HL-60 (cell line): Measurements from ENCODE around the gene USP48.

Experiments
- DNase-seq, 2 experiments: peaks; one replicate each; pipeline ENCODE4 v3.0.0-alpha.2; 2010 to 2020; ENCODE audit warnings: low read depth in 1 of 2, low spot score in 1 of 2
- H3K27ac ChIP-seq: fragments of 250-450 bp; sonication (Bioruptor Pico); replicated peaks from 2 replicates; pipeline ENCODE4 v1.5.1; 2020; ENCODE audit warnings: mild to moderate bottlenecking, moderate library complexity
- H3K27me3 ChIP-seq: fragments of 250-450 bp; sonication (Bioruptor Pico); 2 replicates; pipeline ENCODE4 v1.5.1; 2021; ENCODE audit warnings: mild to moderate bottlenecking, moderate library complexity; ENCODE audit not compliant: insufficient read depth, poor library complexity, severe bottlenecking
- H3K4me3 ChIP-seq: replicated peaks from 2 replicates; pipeline ENCODE4 v1.5.1; 2011; ENCODE audit warnings: mild to moderate bottlenecking, control low read depth, low read length; ENCODE audit not compliant: insufficient read depth
- GABPA ChIP-seq: IDR thresholded peaks from 2 replicates; pipeline ENCODE4 v1.6.1; 2012; ENCODE audit warnings: low read depth
- POLR2AphosphoS5 ChIP-seq: IDR thresholded peaks from 2 replicates; pipeline ENCODE4 v1.6.1; 2012; ENCODE audit warnings: low read depth
- REST ChIP-seq: IDR thresholded peaks from 2 replicates; pipeline ENCODE4 v1.6.1; 2012; ENCODE audit warnings: low read depth; ENCODE audit not compliant: insufficient replicate concordance
- SPI1 ChIP-seq: IDR thresholded peaks from 2 replicates; pipeline ENCODE4 v1.6.1; 2012; ENCODE audit warnings: low read depth, mild to moderate bottlenecking, borderline replicate concordance
- long read RNA-seq: library from polyadenylated mRNA; unstranded; transcript quantifications from one replicate; pipeline ENCODE4 v2.0.0, GENCODE V29; 2020
- TF ChIP-seq, protein P1 (sequence below): IDR thresholded peaks from one replicate; pipeline ENCODE4 v1.5.1; 2011; ENCODE audit warnings: low read length, control low read depth, inconsistent platforms; ENCODE audit not compliant: insufficient read depth

USP48 gene
- long read RNA-seq, full-length matches to known transcripts, result 59 of 375 reads
- long read RNA-seq, partial matches to known transcripts, result 261 of 375 reads
- long read RNA-seq, other reads (novel, unspliced or antisense), result 55 of 375 reads

- H3K27me3 ChIP-seq, result no peaks in the 10 kb centered on the region
- peak within 1 kb of the TSS; percentile 100 for H3K4me3 ChIP-seq
- TF ChIP-seq REST, result peak; percentile 73
- TF ChIP-seq, protein P1, sequence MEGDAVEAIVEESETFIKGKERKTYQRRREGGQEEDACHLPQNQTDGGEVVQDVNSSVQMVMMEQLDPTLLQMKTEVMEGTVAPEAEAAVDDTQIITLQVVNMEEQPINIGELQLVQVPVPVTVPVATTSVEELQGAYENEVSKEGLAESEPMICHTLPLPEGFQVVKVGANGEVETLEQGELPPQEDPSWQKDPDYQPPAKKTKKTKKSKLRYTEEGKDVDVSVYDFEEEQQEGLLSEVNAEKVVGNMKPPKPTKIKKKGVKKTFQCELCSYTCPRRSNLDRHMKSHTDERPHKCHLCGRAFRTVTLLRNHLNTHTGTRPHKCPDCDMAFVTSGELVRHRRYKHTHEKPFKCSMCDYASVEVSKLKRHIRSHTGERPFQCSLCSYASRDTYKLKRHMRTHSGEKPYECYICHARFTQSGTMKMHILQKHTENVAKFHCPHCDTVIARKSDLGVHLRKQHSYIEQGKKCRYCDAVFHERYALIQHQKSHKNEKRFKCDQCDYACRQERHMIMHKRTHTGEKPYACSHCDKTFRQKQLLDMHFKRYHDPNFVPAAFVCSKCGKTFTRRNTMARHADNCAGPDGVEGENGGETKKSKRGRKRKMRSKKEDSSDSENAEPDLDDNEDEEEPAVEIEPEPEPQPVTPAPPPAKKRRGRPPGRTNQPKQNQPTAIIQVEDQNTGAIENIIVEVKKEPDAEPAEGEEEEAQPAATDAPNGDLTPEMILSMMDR, result no peak
- no peak for TF ChIP-seq GABPA
- TF ChIP-seq POLR2AphosphoS5, result peak; percentile 100
- peak; percentile 32; the same call in 1 of the 2 replicates for TF ChIP-seq SPI1
- H3K27ac ChIP-seq, result peak within 1 kb of the TSS; percentile 100
- DNase-seq, result peak; percentile 93 to 97
Observed at GRCh38 chr1:21782868-21783678, at the start of gene USP48. TSS of gene USP48 (minus strand) at chr1:21783149. CDS start at chr1:21782957, 192 bp downstream.

DNA sequence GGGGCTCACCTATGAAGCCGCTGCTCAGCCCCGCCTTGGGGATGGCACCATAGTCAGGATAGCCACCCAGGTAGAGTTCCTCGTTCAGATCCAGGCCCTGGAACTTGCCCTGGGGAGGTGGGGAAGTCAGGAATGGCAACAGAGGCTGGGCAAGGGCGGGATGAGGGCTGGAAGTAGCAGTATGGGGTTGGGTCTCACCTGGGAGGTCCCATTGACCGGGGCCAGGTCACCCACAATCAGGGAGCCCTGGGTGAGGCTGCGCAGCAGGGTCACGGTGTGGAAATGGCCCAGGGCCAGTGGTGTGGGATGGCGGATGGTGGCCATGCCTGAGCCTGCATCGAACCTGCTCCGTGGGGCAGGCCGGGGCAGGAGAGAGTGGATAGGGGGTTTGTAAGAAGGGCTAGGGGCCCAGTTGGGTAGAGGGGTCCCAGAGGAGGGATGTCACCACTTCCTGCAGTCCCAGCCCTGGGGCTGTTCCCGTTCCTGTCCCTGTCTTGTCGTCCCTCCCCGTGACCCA lies 48.6 kb upstream of the USP48 start:
- no peak overlapping the region for H3K4me3 ChIP-seq
- H3K27ac ChIP-seq, result no peak overlapping the region
- no peak for DNase-seq
- H3K27me3 ChIP-seq, result no peaks in the 10 kb centered on the region
- TF ChIP-seq REST (no peak), POLR2AphosphoS5 (no peak), SPI1 (no peak), GABPA (no peak)
- TF ChIP-seq, protein P1, result no peak

GRCh38 chr1:21830792-21831453 lies 48.0 kb upstream of the USP48 start:
- DNase-seq, result no peak
- Histone ChIP-seq H3K27ac (no peak overlapping the region), H3K27me3 (no peaks in the 10 kb centered on the region), H3K4me3 (no peak overlapping the region)
- TF ChIP-seq POLR2AphosphoS5, result no peak
- no peak for TF ChIP-seq REST
- TF ChIP-seq, protein P1, result no peak
- no peak for TF ChIP-seq SPI1
- TF ChIP-seq GABPA, result no peak
